ENCODE data around the gene COQ10B. TPM values are rescaled to one million over a fixed set of nuclear protein-coding genes. Genes with fewer than 3 reads are reported as not detected.

The COQ10B gene
- total RNA-seq, 2 experiments from 2014 or later, result 53.4 to 55.3 TPM

DNA sequence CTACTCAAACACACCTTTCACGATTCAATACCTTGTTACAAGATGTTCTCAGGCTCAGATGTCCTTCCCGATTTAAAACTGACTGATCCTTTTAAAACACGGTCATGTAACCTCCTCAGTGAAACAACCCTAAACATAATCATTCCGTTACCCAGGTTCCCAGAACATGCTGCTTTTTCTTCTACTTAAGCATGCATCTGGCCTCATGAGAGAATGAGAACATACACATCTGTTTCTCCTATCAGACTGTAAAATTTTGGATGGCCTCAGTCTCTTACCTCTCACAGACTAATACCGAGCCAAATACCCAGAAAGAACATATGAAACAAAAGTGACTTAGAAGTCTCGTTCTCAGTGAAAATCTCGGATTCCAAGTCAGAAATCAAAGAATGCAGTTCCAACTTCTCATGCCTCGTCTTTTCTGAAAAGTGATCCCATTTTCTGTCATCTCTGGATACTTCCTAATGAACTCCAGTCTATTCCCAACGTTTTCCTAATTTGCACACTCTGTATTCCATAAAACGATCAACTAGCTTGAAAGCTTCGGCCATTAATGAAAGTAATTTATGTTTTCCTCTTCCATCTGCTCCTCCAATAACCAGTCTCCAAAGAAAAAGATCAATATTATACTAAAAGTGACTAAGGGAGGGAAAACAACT, 19.4 kb upstream of the COQ10B start:
- TF ChIP-seq, protein P1, sequence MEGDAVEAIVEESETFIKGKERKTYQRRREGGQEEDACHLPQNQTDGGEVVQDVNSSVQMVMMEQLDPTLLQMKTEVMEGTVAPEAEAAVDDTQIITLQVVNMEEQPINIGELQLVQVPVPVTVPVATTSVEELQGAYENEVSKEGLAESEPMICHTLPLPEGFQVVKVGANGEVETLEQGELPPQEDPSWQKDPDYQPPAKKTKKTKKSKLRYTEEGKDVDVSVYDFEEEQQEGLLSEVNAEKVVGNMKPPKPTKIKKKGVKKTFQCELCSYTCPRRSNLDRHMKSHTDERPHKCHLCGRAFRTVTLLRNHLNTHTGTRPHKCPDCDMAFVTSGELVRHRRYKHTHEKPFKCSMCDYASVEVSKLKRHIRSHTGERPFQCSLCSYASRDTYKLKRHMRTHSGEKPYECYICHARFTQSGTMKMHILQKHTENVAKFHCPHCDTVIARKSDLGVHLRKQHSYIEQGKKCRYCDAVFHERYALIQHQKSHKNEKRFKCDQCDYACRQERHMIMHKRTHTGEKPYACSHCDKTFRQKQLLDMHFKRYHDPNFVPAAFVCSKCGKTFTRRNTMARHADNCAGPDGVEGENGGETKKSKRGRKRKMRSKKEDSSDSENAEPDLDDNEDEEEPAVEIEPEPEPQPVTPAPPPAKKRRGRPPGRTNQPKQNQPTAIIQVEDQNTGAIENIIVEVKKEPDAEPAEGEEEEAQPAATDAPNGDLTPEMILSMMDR (IDR thresholded peaks at IDR 0.05), result no peak
- Histone ChIP-seq H3K9me3 (ENCODE audit: control insufficient read depth in 1 of 2, insufficient read depth in 1 of 2, low read length in 2 of 2) (no peaks in the 10 kb centered on the region), H3K4me3 (ENCODE audit: low read length) (peak overlapping the region; percentile 78), H3K27ac (ENCODE audit: low read depth in 1 of 2, low read length in 2 of 2) (peak overlapping the region; percentile 97 to 99), H3K36me3 (ENCODE audit: insufficient read depth, low read length) (peaks cover 11% of the 10 kb centered on the region), H3K27me3 (ENCODE audit: control insufficient read depth in 1 of 2, insufficient read depth in 2 of 2, low read length in 2 of 2) (no peaks in the 10 kb centered on the region), H3K4me1 (ENCODE audit: insufficient read depth, low read length) (peaks cover 45% of the 10 kb centered on the region)
- no peaks in the 10 kb centered on the region for H3K27me3 Mint-ChIP-seq
- CTCF ChIA-PET, result interaction anchor here (0.7 to 1.9 kb wide), 2 partner anchors 19 kb away, joined by 3 to 9 read pairs; partner anchors contain the start of gene COQ10B
- peak overlapping the region; percentile 98 for H3K4me3 Mint-ChIP-seq
- H3K36me3 Mint-ChIP-seq (ENCODE audit: low read depth), result peaks cover 44% of the 10 kb centered on the region
- no peaks in the 10 kb centered on the region for H3K9me3 Mint-ChIP-seq
- peak in 1 of 14 experiments; percentile 16 for DNase-seq
- intact Hi-C loops (cut with DNase I, micrococcal nuclease), result loop anchor here (2.0 to 10.0 kb wide), 6 partner anchors 15 to 861 kb away; partner anchors contain the start of genes MARS2 (in 1 of the 2) and MOB4 (in 1 of the 2)
- POLR2A ChIA-PET, result interaction anchor here (0.6 to 9.4 kb wide), 21 partner anchors 10 to 683 kb away, joined by 3 to 260 read pairs (median 4); partner anchors contain the start of genes COQ10B, HSPD1, HSPE1 and MARS2
- no peak for ATAC-seq (ENCODE audit: poor library complexity)
- H3K27ac Mint-ChIP-seq, result peak overlapping the region; percentile 99
- H3K4me1 Mint-ChIP-seq (ENCODE audit: low read depth), result peaks cover 71% of the 10 kb centered on the region

DNA sequence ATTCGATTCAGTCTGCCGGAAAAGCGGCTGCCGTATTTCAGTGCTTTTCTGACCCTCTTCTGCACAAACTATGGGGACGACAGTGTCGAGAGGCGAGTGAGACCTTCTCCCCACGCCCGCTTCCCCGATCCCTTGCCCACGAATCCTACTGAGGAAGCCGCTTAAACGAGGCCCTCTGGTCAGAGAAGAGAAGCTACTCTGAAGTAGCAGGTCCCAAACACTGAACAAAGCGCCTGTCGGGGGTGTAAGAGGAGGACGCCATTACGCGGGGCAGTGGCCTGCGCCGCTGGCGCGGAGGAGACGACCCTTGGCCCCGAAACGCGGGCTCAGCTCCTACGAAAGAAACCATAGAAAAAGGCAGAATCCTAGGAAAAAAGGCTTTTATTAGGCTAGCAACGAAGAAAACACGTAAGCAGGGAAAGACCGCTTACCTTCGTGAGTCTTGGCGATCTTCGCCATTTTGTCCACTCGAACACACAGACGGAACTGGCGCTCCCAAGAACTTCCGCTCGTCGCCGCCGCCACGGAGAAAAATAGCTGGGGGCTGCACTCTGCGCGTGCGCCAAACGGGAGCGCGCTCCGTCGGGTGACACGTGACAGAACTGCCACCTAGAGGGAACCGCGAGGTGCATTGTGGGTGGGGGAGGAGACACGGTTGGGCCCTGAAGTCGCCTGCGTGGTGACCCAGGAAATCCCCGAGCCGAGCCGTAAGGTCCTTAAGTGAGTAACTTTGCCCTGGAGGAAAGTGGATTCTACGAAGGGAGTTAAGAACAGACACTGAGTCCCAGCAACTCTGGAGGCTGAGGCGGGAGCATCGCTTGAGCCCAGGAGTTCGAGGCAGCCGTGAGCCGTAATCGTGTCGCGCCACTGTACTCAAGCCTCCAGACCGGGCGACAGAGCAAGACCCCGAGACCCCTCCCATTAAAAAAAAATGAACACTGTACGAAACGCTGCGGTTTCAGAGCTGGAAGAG, 18.5 kb upstream of the COQ10B start, which contains the start of gene SF3B1:
Gene SF3B1 (minus strand): TSS at position 488 of the 973 bp plus-strand sequence. CDS start 29 bp downstream, at position 459.
- H3K4me1 Mint-ChIP-seq (ENCODE audit: low read depth), result peaks cover 61% of the 10 kb centered on the region
- TF ChIP-seq, protein P1 (IDR thresholded peaks at IDR 0.05), result no peak

More for the DNA sequence above, 18.5 kb upstream of the COQ10B start, which contains the start of gene SF3B1:
- Histone ChIP-seq H3K27ac (ENCODE audit: low read depth in 1 of 2, low read length in 2 of 2) (peak within 1 kb of the TSS; percentile 97 to 99), H3K4me1 (ENCODE audit: insufficient read depth, low read length) (peaks cover 37% of the 10 kb centered on the region), H3K36me3 (ENCODE audit: insufficient read depth, low read length) (peaks cover 3% of the 10 kb centered on the region), H3K9me3 (ENCODE audit: control insufficient read depth in 1 of 2, insufficient read depth in 1 of 2, low read length in 2 of 2) (no peaks in the 10 kb centered on the region), H3K27me3 (ENCODE audit: control insufficient read depth in 1 of 2, insufficient read depth in 2 of 2, low read length in 2 of 2) (no peaks in the 10 kb centered on the region), H3K4me3 (ENCODE audit: low read length) (peak within 1 kb of the TSS; percentile 78)
- Mint-ChIP-seq H3K4me3 (peak within 1 kb of the TSS; percentile 98), H3K27me3 (no peaks in the 10 kb centered on the region), H3K36me3 (ENCODE audit: low read depth) (peaks cover 35% of the 10 kb centered on the region), H3K9me3 (no peaks in the 10 kb centered on the region), H3K27ac (peak within 1 kb of the TSS; percentile 99)
- ATAC-seq (ENCODE audit: poor library complexity) (peak; percentile 95), DNase-seq (peak; percentile 97 to 100 (median 99))
- intact Hi-C loops (cut with DNase I, micrococcal nuclease), result loop anchor here (1.0 to 10.0 kb wide), 8 partner anchors 18 to 860 kb away; partner anchors contain the start of genes COQ10B (in 1 of the 2), HSPE1 (in 1 of the 2), MARS2 (in 1 of the 2) and MOB4 (in 1 of the 2)
- POLR2A ChIA-PET, result interaction anchor here (0.6 to 9.4 kb wide), 38 partner anchors 9 to 1778 kb away, joined by 3 to 260 read pairs (median 4); partner anchors contain the start of genes COQ10B, HSPD1, HSPE1 and MARS2
- CTCF ChIA-PET, result interaction anchor here (1.0 to 1.9 kb wide), 3 partner anchors 18 to 65 kb away, joined by 3 to 9 read pairs (median 4); partner anchors contain the start of genes COQ10B, HSPD1 and HSPE1
